DMS153 (cell line): ENCODE results near the gene PUS10.

ENCODE experiments used
- DNase-seq: peaks from one replicate; lab custom pipeline; 2025; lab: John Stamatoyannopoulos, UW

Gene PUS10

DNA sequence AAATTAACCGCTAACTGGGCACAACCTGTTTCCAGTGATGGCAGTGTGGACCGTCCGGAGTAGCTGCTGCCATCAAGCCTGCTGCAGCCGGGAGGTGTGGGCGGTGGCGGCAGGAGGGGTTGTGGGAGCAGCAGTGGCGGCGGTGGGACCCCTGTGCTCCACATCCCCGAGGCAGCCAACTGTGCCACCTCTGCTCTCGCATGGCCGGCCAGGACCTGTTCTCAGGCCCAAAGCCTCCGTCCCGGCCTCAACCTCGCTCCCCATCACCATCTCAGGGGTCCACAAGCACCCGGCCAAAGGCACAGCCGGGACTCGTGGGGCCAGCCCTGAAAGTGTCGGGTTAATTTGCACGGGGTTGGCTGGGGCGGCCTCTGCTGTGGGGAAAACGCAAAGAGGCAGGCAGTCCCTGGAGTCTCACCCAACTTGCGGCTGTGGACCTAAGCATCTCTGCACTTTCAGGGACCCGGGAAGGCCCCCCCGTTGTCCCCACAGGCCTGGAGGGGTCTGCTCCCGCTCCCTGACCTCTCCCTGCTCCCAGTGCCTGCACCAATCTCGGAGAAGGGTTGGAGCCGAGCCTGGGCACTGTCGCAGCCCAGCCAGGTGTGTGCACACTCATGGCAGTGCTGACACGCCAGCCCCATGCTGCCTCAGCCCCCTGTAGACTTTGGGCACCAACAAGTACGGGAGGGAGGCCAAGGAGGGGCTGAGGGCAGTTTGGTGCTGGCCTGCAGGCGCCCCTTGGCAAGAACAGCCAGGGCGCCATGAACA lies 45.0 kb downstream of the PUS10 start:
- no peak for DNase-seq

DNA sequence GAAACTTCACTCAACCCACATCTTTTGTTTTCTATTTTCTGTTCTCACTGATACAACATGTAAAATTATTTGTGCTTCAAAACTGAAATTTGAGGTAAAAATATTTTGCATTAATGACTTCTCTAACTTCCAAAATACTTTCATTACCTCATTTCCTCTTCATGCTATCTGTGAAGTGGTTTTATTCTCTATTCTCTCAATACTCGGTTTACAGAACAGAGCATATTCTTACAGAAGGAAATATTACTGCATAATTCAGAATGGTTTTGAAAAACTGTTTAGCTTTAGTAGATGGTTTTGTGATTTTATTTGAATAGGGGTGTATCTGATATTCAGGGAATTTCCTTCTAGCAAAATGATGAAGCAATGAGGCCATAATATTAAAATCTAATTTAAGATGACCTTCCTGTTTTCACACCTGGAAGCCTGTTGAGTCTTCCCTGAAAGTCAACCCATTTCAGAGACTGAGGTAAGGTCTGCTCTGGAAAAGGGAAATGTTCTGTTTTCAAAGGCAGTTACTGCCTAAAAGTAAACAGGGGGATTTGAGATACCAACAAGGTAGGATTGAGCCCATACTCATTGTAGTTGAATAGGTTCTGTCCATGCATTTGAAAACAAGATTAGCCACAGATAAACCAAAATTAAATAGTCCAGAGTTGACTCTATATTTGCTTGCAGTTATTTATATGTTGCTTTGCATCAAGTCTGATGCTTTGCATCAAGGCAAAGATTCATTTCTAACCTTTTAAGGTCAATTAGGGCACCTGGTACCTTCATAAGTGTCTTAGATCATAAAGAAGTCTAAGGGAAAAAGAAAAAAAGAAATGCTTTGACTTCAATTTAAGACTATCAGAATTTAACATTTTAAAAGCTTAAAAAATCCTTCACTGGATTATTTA lies 51.3 kb downstream of the PUS10 start:
- DNase-seq: no peak

DNA sequence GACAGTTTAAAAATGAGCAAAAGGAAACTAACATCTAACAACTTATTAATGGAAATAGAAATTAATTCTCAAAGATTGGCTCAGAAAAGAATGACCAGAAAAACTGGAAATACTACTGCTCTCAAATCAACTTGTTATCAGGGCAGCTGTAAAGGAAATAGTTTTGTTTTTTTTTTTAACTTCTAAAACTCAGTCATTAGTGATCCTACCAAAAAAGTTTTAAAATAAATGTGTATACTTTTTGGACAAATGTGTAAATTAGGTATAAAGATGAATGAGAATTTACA lies 52.6 kb downstream of the PUS10 start:
- DNase-seq: no peak

DNA sequence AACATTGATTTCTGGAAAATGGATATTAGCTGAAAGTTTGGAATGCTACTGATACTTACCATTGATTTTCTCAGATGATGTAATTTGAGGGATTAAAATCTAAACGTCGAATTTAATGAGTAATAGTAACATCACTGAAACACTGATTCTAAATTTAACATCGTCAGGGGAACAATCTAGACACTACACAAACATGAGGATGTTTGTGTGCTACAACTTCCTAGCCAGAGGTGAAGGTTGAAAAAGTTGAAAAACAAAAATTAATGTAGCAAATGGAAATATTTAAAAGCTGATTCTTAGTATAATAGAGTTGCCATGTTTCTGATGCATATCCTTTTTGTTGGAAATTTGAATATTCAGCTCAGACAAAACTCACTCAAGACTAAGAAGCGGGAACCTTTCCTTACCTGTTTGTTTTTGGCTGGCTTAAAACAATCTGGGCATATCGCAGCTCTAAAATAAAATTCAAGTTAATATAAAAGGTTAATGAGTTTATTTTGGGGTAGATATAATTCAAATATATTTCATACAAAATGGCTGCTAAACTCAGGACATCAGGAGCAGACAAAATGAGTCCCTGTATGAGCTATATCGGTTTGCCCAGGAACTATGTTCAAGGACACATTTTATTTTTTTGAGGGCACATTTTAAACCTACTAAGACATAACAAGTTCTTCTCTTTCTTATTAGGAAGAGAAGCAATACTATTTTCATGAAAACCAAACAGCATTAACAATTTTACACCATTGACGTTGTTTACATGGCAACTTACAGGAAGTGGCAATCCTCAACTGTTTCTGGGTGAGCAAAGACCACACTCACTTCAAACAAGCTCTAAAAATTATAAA lies 53.2 kb downstream of the PUS10 start:
- DNase-seq: no peak

DNA sequence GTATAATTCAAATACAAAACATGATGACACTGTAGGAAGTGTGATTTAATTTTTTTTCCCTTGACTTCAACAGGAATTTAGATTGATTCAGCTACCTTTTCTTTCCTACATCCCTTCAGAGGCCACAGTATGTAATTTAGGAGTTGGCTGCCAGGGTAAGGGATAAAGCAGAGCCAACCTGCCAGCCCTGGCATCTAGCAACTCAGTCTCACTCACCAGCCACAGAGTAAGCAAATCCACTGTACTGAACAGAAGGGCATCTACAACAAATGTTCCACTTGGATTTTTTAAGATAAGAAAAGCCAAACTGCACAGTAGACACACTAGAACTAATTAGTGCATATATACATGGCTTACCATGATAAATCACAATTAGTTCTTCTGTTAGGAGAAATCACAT lies 54.9 kb downstream of the PUS10 start:
- DNase-seq: no peak

DNA sequence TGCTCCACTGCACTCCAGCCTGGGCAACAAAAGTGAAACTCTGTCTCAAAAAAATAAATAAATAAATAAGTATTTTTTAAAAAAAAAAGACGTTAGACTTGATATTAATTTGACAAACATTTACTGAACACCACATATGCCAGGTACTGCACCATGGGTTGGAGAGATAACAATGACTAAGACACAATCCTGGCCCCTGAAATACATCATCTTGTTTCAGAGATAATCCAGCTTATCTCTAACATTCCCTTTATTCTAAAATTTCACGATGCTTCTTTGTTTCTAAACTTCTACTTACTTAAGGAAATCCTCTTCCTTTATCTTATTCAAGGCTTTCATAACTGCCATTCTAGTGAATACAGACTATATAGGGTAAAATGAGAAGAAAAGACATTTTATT lies 55.5 kb downstream of the PUS10 start:
- no peak for DNase-seq

DNA sequence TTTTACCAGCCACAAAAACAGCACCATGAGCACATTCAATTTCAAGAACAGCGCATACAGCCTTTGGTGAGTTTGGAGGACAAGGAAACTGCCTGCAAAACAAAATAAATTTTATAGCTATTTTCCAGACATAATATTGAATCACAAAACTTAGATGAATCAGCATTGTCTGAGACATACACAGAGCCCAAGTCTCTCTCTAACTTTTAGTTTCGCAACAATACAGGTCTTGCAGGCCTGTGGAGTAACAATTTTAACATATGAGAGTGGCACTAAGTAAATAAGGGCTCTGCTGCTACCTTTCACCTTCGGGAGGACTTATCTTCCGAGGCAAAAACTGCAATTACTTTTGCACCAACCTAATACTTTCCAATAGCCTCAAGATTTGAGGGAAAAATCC lies 56.6 kb downstream of the PUS10 start:
- no peak for DNase-seq

DNA sequence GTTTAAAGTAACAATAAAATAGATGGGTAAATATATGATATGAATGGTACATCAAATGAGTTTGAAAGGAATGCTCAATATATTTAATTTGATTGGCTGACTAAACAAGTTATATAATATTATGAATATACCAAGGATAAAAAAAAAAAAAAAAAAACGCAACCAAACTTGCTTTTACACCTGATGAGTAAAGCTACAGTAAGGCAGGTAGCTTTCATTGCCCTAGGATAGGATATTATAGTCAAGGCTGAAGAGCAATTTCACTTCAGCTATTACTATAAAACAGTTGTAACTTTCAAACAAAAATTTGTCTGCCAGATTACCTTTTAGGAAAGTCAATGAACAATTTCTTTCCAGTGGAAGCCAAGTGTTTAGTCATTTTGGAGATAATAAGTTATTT lies 57.3 kb downstream of the PUS10 start:
- no peak for DNase-seq

DNA sequence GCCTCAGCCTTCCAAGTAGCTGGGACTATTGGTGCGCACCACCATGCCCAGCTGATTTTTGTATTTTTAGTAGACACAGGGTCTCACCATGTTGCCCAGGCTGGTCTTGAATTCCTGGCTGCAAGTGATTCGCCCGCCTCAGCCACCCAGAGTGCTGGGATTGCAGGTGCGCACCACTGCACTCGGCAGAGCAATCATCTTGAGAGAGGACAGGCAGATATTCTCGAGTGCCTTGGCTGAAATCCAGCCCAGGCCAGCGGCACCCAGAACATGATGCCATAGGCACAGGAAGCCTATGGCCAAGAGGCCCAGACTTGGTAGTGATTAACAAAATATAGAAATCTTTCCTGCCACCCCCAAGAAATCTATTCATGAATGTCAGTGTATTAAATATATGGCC lies 58.6 kb downstream of the PUS10 start:
- peak; percentile 20 for DNase-seq

DNA sequence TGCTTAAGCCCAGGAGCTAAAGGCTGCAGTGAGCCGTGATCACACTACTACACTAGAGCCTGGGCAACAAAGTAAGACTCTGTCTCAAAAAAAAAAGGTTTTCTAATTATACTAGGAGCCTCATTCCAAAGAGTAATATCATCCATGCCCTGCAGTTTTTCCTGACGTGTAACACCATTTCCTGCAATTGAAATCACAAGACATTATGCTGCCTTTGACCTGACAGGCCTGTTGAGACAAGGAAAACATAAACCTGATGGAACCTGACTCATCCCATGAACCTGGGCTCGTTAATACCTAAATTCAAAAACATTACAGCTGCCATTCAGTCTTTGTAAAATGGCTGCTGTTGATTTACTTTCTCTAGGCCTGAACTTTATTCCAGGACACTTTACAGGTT lies 59.3 kb downstream of the PUS10 start:
- DNase-seq: no peak

DNA sequence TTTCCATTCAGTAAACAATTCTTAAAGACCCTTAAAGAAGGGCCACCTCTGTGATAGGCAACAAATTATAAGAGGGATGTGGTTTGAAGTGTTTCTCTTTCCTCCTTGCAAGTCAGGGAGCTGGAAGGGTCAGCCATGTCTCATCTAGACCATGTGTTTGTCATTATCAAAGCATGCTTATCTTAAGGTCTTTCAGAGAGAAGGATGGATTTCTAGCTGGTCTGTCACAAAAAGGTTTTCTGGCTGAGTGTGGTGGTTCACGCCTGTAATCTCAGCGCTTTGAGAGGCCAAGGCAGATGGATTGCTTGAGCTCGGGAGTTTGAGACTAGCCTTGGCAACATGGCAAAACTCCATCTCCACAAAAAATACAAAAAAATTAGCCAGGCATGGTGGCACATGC lies 59.7 kb downstream of the PUS10 start:
- DNase-seq: no peak

DNA sequence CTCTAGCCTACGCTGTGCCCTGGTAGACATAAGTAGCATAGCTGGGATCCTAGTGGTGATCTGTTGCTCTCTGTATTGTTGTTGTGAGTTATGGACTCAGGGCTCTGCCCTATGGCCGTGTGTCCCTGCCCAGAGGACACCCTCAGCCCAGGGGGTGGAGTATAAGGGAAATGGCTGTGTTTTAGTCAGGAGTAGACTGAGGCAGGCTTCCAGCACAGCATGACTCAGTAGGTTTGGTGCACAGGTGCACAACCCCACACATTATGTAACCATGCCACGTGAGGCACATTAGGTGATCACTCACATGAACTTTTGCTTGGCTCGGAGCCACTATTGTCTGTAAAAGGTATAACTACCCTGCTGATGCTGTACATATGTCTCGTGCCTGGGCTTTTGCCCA lies 60.4 kb downstream of the PUS10 start:
- DNase-seq: no peak

DNA sequence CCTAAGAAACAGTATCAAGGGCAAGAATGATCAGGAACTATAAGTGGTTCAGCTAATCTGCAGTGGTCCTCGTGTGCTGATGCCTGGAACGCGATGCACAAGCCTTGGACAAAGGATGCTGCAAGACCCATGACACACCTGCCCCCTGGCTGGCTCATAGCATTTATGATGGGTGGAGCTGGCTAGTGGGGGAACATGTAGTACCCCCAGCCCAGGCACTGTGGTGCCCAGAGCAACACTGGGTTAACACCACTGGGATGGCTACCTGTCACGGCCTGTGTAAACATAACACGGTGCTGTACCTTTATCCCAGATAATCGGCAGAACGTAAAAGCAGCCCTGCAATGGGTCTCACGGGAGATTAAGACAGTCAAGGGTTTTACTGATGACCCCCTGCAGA lies 60.8 kb downstream of the PUS10 start:
- DNase-seq: no peak

DNA sequence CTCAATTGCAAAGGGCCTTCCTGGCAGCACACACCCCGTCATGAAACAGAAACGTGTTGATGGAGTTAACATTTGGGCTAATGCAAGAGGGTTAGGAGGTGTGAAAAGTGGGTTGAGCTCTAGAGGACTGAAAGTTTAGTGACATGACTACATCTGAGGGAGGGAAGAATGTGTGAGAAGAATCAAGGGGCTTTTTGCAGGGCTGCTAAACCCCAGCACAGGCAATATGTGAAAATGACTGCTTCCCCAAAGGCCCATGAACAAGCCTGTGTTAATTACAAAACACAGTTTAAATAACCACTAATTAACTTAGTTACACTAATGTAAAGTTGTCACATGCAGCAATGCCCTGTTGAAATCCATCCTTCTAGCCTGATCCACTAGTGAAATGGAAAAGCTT lies 63.9 kb downstream of the PUS10 start:
- no peak for DNase-seq

DNA sequence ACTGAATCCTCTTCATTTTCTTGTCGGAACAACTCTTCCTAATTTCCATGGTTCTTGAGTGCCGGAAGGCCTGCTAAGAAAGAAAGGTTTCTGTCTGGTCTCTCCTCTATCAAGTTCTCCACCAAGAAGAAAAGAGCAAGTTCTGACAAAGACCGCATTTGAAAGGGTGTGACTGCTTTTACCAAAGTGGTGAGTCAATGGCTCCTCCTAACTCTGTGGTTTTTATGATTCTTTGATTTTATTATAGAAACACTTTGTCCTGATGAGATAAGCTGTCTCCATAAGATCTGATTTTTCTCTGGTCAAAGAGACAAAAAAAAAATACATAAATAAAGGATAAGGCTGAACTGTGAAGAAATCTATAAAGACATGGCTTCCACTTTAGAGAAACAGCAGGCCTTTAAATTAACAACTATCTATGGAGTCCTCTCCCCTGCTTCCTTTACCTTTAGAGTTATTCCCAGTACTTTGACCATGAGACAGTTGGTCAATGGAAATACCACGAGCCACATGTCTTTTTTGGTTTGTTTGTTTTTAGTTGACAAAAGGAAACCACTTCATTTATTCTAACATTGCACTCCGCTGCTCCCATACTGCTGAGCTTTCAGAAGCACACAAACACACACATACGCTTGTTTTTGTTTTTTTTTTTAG lies 69.0 kb downstream of the PUS10 start:
- no peak for DNase-seq

DNA sequence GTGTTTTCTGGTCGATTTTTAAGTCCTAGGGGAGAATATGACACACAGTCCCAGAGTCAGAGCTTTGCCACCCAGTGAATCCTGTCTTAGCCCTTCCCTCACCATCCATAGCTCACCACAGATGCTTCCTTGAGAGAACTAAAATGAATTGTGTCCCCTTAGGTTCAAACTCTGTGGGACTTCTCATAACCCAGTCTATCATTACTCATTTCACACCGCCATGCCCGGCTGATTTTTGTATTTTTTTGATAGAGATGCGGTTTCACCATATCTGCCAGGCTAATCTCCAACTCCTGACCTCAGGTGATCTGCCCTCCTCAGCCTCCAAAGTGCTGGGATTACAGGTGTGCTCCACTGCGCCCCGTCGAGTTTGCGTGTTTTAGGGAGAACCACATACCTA lies 69.9 kb downstream of the PUS10 start:
- DNase-seq: no peak

DNA sequence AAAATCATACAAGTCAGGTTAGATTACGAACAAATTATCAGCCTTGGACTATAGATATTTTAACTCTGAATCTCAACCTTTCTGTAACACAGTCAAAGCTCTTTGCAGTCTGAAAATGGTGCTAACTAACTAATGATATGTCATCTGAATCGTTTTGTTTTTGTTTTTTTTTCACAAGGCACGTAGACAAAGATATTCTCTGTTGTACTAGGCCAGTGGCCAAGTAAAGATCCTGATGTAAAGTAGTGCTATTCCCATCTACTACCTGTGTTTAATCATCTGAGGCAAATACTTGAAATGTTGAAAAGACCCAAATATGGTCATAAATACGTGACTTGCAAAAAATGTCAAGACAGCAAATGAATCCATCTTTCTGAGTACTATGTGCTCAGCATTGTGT lies 71.0 kb downstream of the PUS10 start:
- DNase-seq: no peak

DNA sequence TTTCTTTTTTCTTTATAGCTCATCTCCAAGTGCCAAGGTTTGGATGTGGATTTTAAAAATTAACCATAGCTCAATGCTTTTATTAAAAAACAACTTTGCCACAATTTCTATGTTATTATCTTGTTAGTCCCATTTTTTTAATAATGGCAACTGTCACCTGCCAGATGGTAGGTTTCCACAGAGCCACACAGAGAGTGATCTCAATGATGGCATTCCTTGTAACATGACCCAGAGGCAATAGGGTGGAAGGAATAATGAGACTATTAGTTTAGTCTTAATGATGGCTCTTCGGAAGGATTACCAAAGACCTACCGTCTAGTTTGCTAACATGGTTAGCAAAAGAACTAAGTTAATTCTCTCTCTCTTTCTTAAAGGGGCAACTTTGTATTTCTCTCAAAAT lies 72.7 kb downstream of the PUS10 start:
- no peak for DNase-seq

DNA sequence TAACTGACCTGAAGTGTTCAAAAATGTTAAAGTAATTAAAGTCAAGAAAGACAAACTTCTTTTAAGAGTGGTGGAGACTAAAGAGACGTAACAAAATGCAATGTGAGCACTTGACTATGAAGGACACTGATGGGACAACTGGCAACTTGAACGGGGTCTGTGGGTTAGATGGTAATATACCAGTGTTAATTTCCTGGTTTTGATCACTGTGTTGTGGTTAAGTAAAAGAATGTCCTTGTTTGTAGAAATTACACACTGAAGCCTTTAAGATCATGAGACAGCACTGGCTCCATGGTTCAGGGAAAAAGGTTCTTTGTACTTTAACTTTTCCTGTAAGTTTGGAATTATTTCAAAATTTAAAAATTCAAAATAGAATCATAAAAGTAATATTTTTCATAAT lies 78.4 kb downstream of the PUS10 start:
- DNase-seq: no peak

DNA sequence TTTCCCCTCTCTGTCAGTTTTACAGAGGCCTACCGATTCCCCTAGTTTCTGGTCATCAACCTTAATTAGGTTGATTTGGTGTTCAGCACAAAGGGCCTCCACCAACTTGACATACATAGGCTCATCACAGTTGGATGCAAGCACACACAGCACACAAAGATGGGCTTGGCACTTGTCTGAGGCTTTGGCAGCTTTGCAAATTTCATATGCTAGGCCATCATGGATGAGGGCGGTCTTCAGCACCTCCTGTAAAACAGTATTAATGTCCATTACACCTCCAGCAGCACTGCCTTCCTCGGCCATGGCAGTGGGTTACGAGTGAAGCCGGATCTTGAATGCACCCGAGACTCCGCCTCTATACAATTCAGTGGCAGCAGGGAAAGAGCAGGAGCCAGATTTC lies 79.8 kb downstream of the PUS10 start:
- DNase-seq: no peak

DNA sequence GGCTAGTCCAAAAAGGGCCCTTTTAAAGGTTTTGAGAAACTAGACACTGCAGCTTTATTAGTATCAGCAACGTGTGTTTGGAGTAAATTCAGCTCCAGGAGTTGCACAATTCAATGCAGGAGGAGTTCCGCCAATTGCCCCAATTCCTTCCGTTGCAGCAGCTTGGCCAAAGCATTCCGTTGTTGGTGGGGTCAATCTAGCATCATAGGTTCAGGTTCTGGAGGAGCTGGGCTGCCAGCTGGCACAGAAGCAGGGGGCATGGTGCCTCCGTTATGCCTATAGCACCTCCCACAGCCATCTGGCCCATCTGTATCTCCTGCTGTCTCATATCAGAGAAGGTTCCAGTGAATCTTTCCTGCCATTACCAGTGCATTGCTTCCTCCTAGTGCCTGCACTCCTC lies 81.3 kb downstream of the PUS10 start:
- no peak for DNase-seq

DNA sequence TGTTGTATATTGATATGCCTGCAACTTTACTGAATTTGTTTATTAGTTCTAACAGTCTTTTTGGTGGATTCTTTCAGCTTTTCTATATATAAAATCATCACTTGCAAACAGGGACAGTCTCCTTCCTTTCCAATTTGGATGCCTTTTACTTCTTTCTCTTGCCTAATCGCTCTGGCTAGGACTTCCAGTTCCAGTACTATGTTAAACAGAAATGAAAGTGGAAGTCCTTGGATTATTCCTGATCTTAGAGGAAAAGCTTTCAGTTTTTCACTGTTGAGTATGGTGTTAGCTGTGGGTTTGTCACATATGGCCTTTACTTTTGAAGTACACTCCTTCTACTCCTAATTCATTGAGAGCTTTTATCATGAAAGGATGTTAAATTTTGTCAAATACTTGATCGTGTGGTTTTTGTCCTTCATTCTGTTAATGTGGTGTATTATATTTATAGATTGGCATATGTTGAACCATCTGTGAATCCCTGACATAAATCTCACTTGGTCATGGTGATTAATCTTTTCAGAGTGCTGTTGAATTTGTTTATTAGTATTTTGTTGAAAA lies 83.8 kb downstream of the PUS10 start:
- no peak for DNase-seq
